PC-3 (cell line): ENCODE data around the gene F2RL3. TPM values are rescaled to one million over a fixed set of nuclear protein-coding genes. Genes with fewer than 3 reads are reported as not detected.
A peak's percentile ranks its signal among the peaks of the same experiment; 100 is the strongest.

Experiments used
- ATAC-seq: fragments of 200-7000 bp; cut with Tn5 transposase; 2 replicates; pipeline ENCODE4 v1.9.1; 2020; ENCODE audit warnings: mild to moderate bottlenecking, moderate library complexity
- BruUV-seq: library from RNA; stranded (reverse); fragments of 400-500 nt; replicated peaks from 2 replicates; lab custom pipeline; 2021; lab: Mats Ljungman, UMichigan
- CTCF ChIA-PET: fragments of 300-600 bp; sonication (Branson Sonifier 250); formaldehyde crosslinking; loops from one replicate; lab custom pipeline; 2022; ENCODE audit warnings: antibody characterized with exemption; lab: Charles Lee
- POLR2A ChIA-PET: fragments of 300-600 bp; sonication (Branson Sonifier 250); formaldehyde crosslinking; loops from one replicate; lab custom pipeline; 2022; ENCODE audit warnings: antibody characterized with exemption; ENCODE audit not compliant: unreplicated experiment; lab: Charles Lee
- DNase-seq: peaks from one replicate; pipeline ENCODE4 v3.0.0-alpha.2; 2015
- H2AFZ ChIP-seq: fragments of 300-600 bp; sonication (generic); 2 replicates; pipeline ENCODE4 v1.6.0; 2016; ENCODE audit warnings: antibody characterized with exemption, low read length
- H3F3A ChIP-seq: fragments of 300-600 bp; sonication (generic); one replicate; pipeline ENCODE4 v1.6.0; 2017; ENCODE audit warnings: antibody characterized with exemption, low read length, control low read depth, mild to moderate bottlenecking; ENCODE audit not compliant: unreplicated experiment
- H3K27ac ChIP-seq: fragments of 300-600 bp; sonication (generic); 2 replicates; pipeline ENCODE4 v1.5.1; 2016; ENCODE audit warnings: mild to moderate bottlenecking, low read length
- H3K27me3 ChIP-seq: fragments of 300-600 bp; sonication (generic); 2 replicates; pipeline ENCODE4 v1.6.1; 2016; ENCODE audit warnings: low read length, mixed read lengths
- H3K36me3 ChIP-seq: fragments of 300-600 bp; sonication (generic); 2 replicates; pipeline ENCODE4 v1.6.1; 2016; ENCODE audit warnings: low read depth, mixed run types, low read length, mixed read lengths
- H3K4me1 ChIP-seq: fragments of 300-600 bp; sonication (generic); 2 replicates; pipeline ENCODE4 v1.5.1; 2016; ENCODE audit warnings: low read length; ENCODE audit not compliant: insufficient read depth
- H3K4me2 ChIP-seq: fragments of 300-600 bp; sonication (generic); 2 replicates; pipeline ENCODE4 v1.6.0; 2016; ENCODE audit warnings: low read length
- H3K4me3 ChIP-seq: fragments of 300-600 bp; sonication (generic); 2 replicates; pipeline ENCODE4 v1.5.1; 2016; ENCODE audit warnings: mild to moderate bottlenecking, low read length, mixed read lengths
- H3K79me2 ChIP-seq: fragments of 300-600 bp; sonication (generic); 2 replicates; pipeline ENCODE4 v1.6.1; 2017; ENCODE audit warnings: low read length, mixed read lengths
- H3K9ac ChIP-seq: fragments of 300-600 bp; sonication (generic); 2 replicates; pipeline ENCODE4 v1.6.0; 2016; ENCODE audit warnings: mild to moderate bottlenecking, low read length
- H3K9me2 ChIP-seq: fragments of 300-600 bp; sonication (generic); replicated peaks from 2 replicates; pipeline ENCODE4 v1.6.1; 2016; ENCODE audit warnings: mixed run types, low read length, mixed read lengths
- H3K9me3 ChIP-seq: fragments of 300-600 bp; sonication (generic); 2 replicates; pipeline ENCODE4 v1.6.1; 2016; ENCODE audit warnings: low read length, mixed read lengths
- H4K20me1 ChIP-seq: fragments of 300-600 bp; sonication (generic); 2 replicates; pipeline ENCODE4 v1.6.1; 2016; ENCODE audit warnings: low read length, mixed read lengths
- EZH2 ChIP-seq: fragments of 300-600 bp; sonication (generic); IDR thresholded peaks from one replicate; pipeline ENCODE4 v1.6.1; 2017; ENCODE audit warnings: antibody characterized with exemption, mild to moderate bottlenecking, low read length; ENCODE audit not compliant: unreplicated experiment
- EZH2phosphoT487 ChIP-seq: fragments of 300-600 bp; sonication (generic); IDR thresholded peaks from 2 replicates; pipeline ENCODE4 v1.6.1; 2018; ENCODE audit warnings: mild to moderate bottlenecking, antibody characterized with exemption, low read length, borderline replicate concordance
- intact Hi-C: fragments of 100-400 bp; cut with micrococcal nuclease; formaldehyde crosslinking; loops from 2 replicates; pipeline ENCODE4 v1.9.0; 2023
- total RNA-seq: library from RNA; depleted of rRNA; stranded (reverse); fragments of >200 nt; gene quantifications from 2 replicates; pipeline ENCODE4 v1.2.3, GENCODE V29; 2014
- TF ChIP-seq, protein P1 (sequence below): fragments of 300-600 bp; sonication (generic); conservative IDR thresholded peaks from 2 replicates; pipeline ENCODE4 v1.5.1; 2017; ENCODE audit warnings: antibody characterized with exemption, low read depth, mild to moderate bottlenecking, low read length

Gene F2RL3
- total RNA-seq, 1 experiment from 2014 or later: 0.07 TPM

GRCh38 chr19:16847430-16847829 is 41.4 kb upstream of the F2RL3 start:
- no peak overlapping the region for H3K4me2 ChIP-seq
- H3K4me3 ChIP-seq: no peak overlapping the region
- no peak overlapping the region for H3K9ac ChIP-seq
- no peak overlapping the region for H3K27ac ChIP-seq
- peaks cover 6% of the 10 kb centered on the region for H3K79me2 ChIP-seq
- H3K4me1 ChIP-seq: peaks cover 36% of the 10 kb centered on the region
- H3K9me2 ChIP-seq: no peaks in the 10 kb centered on the region
- no peak for DNase-seq
- no peak overlapping the region for H2AFZ ChIP-seq
- no peak for ATAC-seq
- ChIA-PET POLR2A (no interaction called here), CTCF (no interaction called here)
- no peaks in the 10 kb centered on the region for H3K9me3 ChIP-seq
- TF ChIP-seq EZH2phosphoT487 (no peak), EZH2 (no peak)
- TF ChIP-seq, protein P1, sequence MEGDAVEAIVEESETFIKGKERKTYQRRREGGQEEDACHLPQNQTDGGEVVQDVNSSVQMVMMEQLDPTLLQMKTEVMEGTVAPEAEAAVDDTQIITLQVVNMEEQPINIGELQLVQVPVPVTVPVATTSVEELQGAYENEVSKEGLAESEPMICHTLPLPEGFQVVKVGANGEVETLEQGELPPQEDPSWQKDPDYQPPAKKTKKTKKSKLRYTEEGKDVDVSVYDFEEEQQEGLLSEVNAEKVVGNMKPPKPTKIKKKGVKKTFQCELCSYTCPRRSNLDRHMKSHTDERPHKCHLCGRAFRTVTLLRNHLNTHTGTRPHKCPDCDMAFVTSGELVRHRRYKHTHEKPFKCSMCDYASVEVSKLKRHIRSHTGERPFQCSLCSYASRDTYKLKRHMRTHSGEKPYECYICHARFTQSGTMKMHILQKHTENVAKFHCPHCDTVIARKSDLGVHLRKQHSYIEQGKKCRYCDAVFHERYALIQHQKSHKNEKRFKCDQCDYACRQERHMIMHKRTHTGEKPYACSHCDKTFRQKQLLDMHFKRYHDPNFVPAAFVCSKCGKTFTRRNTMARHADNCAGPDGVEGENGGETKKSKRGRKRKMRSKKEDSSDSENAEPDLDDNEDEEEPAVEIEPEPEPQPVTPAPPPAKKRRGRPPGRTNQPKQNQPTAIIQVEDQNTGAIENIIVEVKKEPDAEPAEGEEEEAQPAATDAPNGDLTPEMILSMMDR: no peak
- peaks cover 10% of the 10 kb centered on the region for H3F3A ChIP-seq
- no peaks in the 10 kb centered on the region for H3K27me3 ChIP-seq
- H3K36me3 ChIP-seq: peaks cover 51% of the 10 kb centered on the region
- intact Hi-C loops: no loop called here
- H4K20me1 ChIP-seq: no peaks in the 10 kb centered on the region
- no TSS peak for BruUV-seq

DNA sequence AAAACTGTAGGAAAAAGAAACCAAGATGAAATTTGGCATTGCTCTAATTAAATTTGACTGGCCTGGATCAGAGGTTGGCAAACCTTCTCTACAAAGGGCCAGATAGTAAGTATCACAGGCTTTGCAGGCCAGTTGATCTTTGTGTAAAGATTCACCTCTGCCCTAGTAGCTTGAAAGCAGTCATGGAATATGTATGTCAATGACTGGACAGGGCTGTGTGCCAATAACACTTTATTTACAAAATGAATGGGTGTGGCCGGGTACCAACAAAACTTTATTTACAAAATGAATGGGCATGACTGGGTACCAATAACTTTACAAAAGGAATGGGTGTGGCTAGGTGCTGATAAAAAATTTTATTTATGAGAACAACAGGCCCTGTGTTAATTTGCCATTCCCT is 39.6 kb upstream of the F2RL3 start:
- Histone ChIP-seq H3K36me3 (peaks cover 67% of the 10 kb centered on the region), H3K27me3 (no peaks in the 10 kb centered on the region), H3K27ac (peak overlapping the region; percentile 97), H3K9ac (peak overlapping the region; percentile 76), H3K4me3 (peak overlapping the region; percentile 14), H3F3A (peaks cover 10% of the 10 kb centered on the region), H3K4me1 (peaks cover 36% of the 10 kb centered on the region), H3K79me2 (no peaks in the 10 kb centered on the region; the same call in 1 of the 2 replicates), H4K20me1 (no peaks in the 10 kb centered on the region), H3K4me2 (peak overlapping the region; percentile 73), H3K9me3 (no peaks in the 10 kb centered on the region), H3K9me2 (no peaks in the 10 kb centered on the region), H2AFZ (no peak overlapping the region)
- peak; percentile 98 for DNase-seq
- ChIA-PET CTCF (interaction anchor here (0.5 kb wide), 2 partner anchors 24 to 143 kb away, joined by 3 to 4 read pairs; no protein-coding TSS in a partner anchor), POLR2A (no interaction called here)
- ATAC-seq: peak; percentile 88
- no TSS peak for BruUV-seq
- no peak for TF ChIP-seq EZH2
- TF ChIP-seq, protein P1: no peak
- no peak for TF ChIP-seq EZH2phosphoT487
- intact Hi-C loops: no loop called here

DNA sequence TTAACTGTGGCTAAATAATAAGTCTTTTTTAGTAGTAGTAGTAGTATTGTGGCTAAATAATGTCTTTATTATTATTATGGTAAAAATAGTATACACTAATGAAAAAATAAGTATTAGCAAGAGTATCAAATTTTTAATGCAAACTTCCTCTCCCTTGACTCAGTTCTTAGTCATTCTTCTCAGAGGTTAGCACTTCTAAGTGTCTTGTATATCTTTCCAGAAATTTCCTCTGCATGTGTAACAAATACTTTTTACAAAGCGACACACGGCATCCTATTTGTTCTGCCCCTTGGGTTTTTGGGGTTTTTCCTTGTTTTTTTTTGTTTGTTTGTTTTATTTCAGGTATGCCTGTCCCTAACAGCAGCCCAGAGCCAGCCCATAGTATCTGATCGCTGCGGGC is 38.7 kb upstream of the F2RL3 start:
- Histone ChIP-seq H3K79me2 (no peaks in the 10 kb centered on the region), H3F3A (peaks cover 10% of the 10 kb centered on the region), H3K27ac (peak overlapping the region; percentile 97), H3K9me2 (no peaks in the 10 kb centered on the region), H3K4me3 (peak overlapping the region; percentile 14; the same call in 1 of the 2 replicates), H2AFZ (no peak overlapping the region), H3K4me1 (peaks cover 36% of the 10 kb centered on the region), H3K27me3 (no peaks in the 10 kb centered on the region), H3K9ac (peak overlapping the region; percentile 76), H4K20me1 (no peaks in the 10 kb centered on the region), H3K9me3 (no peaks in the 10 kb centered on the region), H3K4me2 (peak overlapping the region; percentile 73), H3K36me3 (peaks cover 67% of the 10 kb centered on the region)
- ATAC-seq: peak; percentile 54
- peak; percentile 83 for DNase-seq
- intact Hi-C loops: loop anchor here (1.0 to 2.0 kb wide), 2 partner anchors 71 to 131 kb away; partner anchors contain the start of gene NWD1
- TF ChIP-seq EZH2phosphoT487 (no peak), EZH2 (no peak)
- TF ChIP-seq, protein P1: no peak
- no TSS peak for BruUV-seq
- ChIA-PET POLR2A (no interaction called here), CTCF (no interaction called here)
